Measurements from ENCODE around the gene HAUS2.
"Not testable (repeated sequence)": the region's sequence is repeated elsewhere in the genome, so short reads cannot be mapped to it uniquely, and the experiment has no call there.

HAUS2 gene

GRCh38 chr15:42548249-42549031 is at the start of gene HAUS2, which contains the start of gene LRRC57:
HAUS2 (plus strand) TSS chr15:42548838; CDS start chr15:42548873, 35 bp downstream.
LRRC57 (minus strand) TSS chr15:42548793; CDS start chr15:42548434, 359 bp downstream.
- peak; percentile 88 to 93 for DNase-seq

DNA sequence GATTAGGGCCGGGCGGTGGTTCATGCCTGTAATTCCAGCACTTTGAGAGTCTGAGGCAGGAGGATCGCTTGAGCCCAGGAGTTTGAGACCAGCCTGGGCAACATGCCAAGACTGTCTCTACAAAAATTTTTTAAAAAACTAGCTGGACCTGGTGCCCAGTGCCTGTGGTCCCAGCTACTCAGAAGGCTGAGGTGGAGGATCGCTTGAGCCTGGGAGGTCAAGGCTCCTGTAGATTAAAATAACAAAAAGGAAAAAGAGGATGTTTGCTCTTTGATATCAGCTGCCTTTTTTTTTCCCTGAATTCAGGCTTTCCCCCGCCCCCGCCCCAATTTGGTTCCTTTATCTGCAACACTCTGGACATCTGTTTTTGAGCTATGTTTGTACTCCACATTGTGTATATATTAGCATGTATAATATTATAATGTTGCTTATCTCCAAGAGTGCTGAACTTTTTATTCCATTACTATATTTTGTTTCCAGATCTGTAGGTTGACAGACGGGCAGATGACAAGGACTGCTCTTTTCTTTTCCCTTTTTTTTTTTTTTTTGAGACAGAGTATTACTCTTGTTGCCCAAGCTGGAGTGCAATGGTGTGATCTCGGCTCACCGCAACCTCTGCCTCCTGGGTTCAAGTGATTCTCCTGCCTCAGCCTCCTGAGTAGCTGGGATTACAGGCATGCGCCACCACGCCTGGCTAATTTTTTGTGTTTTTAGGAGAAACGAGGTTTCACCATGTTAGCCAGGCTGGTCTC is 48.6 kb upstream of the HAUS2 start:
- no peak for DNase-seq

DNA sequence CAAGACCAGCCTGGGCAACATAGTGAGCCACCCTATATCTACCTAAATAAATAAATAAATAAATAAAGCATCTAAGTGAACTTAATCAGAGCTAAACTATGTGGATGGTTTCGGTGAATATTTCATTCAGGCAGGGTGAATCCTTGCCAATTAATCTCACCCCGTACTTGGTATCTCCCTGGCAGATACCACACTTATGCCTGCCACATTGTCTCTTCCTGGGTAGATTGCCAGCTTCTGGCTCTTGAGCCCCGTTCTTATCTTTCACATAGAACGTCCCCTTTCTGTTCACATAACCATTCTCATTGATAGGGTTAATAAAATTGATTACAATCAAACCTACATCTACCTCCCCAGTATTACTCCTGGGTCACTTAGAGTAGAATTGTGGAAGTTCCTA is 46.2 kb upstream of the HAUS2 start:
- DNase-seq = no peak

DNA sequence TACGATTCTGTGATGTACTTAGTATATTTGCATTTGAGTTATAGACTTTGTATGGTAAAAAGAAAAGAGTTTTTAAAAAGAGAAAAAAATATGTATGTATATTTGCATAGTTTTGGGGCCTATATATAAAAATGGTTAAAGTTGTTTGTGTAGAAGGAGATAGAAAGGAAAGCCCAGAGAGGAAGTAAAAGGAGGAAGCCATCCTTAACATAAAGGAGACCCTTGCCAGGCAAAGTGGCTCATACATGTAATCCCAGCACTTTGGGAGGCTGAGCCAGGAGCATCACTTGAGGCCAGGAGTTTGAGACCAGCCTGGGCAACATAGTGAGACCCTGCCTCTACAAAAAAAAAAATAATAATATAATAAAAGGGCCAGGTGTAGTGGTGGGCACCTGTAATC is 44.8 kb upstream of the HAUS2 start:
- DNase-seq = no peak

- no peak for DNase-seq
Observed at GRCh38 chr15:42504631-42505030, 44.0 kb upstream of the HAUS2 start.

- no peak for DNase-seq
Observed at GRCh38 chr15:42507514-42507913, 41.1 kb upstream of the HAUS2 start.

- no peak for DNase-seq
Observed at GRCh38 chr15:42508263-42508690, 40.4 kb upstream of the HAUS2 start.

DNA sequence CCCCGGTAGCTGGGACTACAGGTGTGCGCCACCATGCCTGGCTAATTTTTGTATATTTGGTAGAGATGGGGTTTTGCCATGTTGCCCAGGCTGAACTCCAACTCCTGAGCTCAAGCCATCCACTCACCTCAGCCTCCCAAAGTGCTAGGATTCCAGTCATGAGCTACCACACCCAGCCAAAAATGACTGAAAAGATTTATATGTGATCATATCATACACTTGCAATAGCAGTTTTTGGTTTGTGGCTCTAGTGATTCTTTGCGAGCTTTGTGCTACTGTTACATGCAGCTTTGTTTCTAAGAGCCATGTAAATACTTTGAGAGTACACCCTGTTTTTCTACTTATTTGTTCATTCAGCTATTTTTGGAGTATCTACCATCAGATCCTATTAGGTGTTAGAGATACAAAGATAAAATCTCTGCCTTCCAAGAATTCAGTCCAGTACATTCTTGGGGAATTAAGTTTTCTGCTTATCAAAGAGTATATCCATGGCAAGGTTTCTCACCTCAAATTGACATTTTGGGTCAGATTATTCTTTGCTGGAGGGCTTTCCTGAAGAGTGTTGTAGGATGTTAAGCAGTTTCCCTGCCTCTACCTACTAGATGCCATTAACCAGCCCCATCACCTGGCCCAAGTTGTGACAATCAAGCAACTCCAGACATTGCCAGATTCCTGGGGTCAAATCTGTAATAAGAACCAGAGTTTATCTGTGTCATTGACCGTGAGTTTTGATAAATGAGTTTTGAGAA is 38.2 kb upstream of the HAUS2 start:
- no peak for DNase-seq

GRCh38 chr15:42511007-42511391 is 37.6 kb upstream of the HAUS2 start:
- no peak for DNase-seq

DNA sequence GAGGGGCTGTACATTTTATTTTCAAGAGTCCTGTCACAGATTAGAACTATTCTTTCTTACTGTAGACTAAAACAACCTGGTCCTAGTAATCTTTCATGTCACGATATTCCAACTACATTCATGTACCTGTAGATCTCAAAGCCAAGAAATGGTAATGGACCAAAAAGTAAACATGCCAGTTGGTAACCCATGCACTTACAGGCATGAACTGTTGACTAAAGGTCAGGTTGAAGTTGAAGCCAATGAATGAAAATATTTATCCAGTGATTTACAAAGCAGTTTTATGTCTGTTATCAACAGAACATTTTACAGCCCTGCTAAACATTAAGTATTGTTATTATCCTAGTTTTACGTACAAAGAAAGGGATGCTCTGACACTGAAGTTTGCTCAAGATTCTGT is 25.3 kb upstream of the HAUS2 start:
- no peak for DNase-seq

DNA sequence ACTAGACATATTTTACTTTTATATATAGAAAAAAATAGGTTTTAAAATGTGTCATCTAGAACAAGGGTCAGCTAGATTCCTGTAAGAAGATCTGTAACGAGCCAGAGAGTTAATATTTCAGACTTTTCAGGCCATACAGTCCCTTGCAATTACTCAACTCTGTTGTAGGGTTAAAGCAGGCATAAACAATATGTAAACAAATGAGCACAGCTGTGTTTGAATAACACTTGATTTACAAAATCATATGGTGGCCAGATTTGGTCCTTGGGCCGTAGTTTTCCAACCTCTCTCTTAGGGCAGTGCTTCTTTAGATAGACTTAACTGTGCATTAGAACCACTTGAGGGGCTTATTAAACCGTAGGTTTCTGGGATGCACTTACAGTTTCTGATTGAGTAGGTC is 19.7 kb upstream of the HAUS2 start:
- DNase-seq = no peak

GRCh38 chr15:42533246-42533645 is 15.4 kb upstream of the HAUS2 start:
- no peak for DNase-seq

DNA sequence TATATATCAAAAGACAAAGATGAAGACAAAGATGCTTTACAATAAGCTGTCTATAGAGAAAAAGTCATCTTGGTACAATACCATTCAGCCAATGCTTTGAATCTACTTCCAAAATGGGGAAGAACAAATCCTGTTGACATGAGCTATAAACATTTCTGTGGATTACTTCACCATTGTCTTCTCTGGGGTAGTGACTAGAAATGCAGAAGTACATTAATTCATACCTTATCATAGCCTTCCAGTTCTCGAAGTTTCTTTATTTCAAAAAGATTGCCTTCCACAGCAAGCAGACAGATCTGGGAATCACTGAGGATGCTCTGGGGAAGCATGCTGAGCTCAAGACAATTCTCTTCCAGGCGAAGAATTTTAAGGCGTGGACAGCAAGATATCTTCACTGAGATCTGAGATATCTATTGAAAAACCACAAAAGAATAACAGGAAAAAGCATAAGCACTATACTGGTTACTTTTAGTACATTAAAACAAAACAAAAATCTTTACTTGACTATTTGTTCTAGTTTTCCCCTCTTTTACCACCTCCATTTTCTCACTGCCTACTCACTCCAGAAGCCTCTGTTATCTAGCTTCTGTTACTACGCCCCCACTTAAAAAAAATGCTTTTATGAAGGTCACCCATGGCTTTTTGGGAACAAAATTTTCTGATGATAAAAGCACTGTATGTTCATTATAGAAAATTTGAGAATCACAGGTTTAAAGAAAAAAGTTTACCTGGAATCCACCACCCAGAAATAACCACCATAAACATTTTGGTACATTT is 3.6 kb upstream of the HAUS2 start:
- no peak for DNase-seq

- no peak for DNase-seq
Observed at GRCh38 chr15:42547918-42548248, 755 bp upstream of the HAUS2 start.

- no peak for DNase-seq
Observed at GRCh38 chr15:42549032-42549491, 424 bp downstream of the HAUS2 start.

GRCh38 chr15:42549741-42550392 is 1.2 kb downstream of the HAUS2 start:
- DNase-seq = no peak

DNA sequence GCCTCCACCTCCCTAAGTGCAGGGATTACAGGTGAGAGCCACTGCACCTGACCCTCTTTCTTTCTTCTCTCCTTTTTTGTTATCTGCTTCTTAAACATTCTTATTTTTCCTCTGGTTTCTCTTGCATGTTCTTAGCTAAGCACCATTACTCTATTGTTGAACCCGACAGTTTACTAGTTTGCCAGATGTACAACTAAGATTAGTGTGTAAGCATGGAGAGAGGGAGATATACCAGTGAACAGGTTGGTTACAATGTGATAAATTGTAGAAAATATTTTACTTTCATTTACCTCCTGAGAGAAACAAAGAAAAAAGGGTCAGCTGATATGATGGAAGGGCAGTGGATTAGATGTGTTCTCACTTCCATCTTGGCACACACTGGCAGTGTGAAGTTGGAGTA is 4.9 kb downstream of the HAUS2 start:
- no peak for DNase-seq

GRCh38 chr15:42556550-42557207 is 8.0 kb downstream of the HAUS2 start:
- DNase-seq = not testable (repeated sequence)

DNA sequence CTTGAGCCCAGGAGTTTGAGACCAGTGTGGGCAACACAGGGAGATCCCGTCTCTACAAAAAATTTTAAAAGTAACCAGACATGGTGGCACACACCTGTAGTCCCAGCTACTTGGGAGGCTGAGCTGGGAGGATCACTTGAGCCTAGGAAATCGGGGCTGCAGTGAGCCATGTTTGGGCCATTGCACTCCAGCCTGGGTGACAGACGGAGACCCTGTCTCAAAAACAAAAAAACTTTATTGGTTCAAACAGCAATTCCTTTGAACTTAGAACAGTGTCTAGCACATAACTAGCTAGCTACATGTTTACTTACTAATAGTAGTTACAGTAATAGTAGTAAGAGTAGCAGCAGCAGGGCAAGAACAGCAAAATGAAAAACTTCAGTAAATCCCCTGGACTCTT is 10.1 kb downstream of the HAUS2 start:
- DNase-seq = no peak

DNA sequence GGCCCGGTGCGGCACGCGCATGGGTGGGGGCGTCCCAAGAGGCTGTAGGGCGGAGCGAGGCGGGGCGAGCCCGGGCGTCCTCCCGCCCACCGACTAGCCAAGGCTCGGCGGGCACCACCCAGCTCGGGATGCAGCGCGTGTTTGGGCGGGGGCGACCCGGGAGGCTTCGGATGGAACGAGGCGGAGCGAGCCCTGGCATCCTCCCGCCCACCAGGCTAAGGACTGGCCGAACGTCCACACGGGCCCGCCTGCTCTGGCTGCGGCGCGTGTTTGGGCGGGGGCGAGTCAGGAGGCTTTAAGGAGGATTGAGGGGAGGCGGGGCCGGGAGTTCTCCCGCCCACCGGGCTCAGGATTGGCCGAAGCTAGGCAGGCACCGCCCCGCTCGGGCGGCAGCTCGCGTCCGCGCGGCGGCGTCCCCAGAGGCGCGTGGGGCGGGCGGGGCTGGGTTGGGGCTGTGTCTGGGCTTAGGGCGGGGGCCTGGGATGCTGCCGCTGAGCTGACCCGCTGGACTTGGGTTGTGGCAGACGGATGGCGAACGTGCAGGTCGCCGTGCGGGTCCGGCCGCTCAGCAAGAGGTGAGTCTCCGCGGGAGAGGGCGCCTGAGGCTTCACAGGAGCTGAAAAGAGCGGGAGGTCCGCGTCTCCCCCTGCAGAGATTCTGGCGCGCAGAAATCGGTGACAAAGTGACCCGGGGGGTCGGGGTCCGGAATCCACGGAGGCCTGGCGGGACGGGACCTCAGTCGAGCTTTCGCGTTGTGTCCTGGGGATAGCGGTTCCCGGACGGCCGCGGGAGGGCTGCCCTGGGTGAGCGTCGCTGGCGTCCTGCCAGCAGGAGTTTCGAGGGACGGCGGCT is 26.8 kb downstream of the HAUS2 start, which contains the start of gene STARD9:
STARD9 (plus strand) TSS at position 419 of the 852 bp plus-strand sequence; CDS start at position 529, 110 bp downstream.
- DNase-seq = peak; percentile 95 to 97
